Non-pigmented ciliary epithelial cell (primary cell): ENCODE measurements around the gene GIMAP2.

Experiments used
- DNase-seq: peaks from one replicate; pipeline ENCODE4 v3.0.0-alpha.2; 2010; ENCODE audit warnings: low read depth

GIMAP2 gene

GRCh38 chr7:150733482-150734095, 48.1 kb downstream of the GIMAP2 start:
- DNase-seq: no peak

DNA sequence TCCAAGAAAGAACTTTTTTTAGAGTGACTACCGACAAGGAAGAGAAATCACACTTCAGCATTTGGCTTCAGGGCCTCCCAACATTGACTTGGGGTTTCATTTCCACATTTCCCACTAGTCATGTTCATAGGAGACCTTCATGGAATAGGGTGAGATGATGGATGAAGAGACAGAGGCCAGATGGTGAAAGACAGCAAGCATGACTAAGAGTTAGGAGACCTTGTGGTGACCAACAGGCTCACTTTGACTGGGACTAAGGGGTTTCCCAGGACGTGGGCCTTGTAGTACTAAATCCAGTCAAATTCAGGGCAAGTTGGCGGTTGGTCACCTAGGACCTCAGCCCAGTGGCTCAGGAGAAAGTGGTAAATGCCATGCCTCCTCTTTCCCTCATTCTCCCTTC, 48.7 kb downstream of the GIMAP2 start:
- DNase-seq: no peak

GRCh38 chr7:150735596-150736358, 50.3 kb downstream of the GIMAP2 start:
- DNase-seq: no peak

DNA sequence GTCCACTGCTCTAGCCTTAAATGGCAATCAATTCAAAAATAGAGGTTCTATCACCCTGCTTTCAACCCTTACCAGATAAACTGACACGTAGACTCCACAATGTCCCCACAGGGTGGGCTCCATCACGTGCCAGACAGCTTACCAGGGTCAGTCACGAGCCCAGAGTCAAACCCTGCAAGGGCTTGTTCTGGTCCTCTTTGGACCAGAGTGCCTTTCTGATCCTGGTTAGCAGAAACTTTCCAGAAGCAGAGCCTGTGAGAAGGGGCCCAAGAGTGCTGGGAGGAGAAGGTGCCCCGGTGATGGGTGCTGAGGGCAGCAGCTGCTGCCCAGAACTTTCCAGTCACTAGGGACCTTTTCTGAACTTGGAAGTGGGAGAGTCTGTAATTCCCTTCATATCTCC, 51.4 kb downstream of the GIMAP2 start:
- no peak for DNase-seq

GRCh38 chr7:150737265-150738055, 52.0 kb downstream of the GIMAP2 start, which contains the start of gene GIMAP5:
GIMAP5 (plus strand) TSS chr7:150737418; CDS start chr7:150740885, 3,467 bp downstream.
- no peak for DNase-seq

GRCh38 chr7:150738092-150738491, 52.6 kb downstream of the GIMAP2 start:
- no peak for DNase-seq

- DNase-seq: no peak
These were observed 53.1 kb downstream of the GIMAP2 start for GRCh38 chr7:150738591-150739001.

DNA sequence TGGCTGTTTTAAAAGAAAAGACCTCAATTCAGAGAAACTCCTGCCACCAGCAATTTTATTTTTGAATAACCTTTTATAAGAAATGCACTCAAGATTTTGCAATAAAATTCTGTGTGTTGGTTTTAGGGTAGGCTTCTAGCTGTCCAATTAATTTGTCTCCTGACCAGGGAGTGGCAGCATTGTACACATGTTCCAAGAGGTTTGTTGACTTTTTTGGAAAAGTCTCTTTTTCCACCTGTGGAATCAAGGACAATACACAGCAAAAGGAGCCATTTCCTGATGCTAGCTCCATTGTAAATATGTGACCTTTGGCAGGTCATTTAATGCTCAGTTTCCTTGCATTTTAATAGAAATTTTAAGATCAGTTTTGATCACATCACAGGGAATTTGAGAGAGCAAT, 53.5 kb downstream of the GIMAP2 start:
- no peak for DNase-seq

DNA sequence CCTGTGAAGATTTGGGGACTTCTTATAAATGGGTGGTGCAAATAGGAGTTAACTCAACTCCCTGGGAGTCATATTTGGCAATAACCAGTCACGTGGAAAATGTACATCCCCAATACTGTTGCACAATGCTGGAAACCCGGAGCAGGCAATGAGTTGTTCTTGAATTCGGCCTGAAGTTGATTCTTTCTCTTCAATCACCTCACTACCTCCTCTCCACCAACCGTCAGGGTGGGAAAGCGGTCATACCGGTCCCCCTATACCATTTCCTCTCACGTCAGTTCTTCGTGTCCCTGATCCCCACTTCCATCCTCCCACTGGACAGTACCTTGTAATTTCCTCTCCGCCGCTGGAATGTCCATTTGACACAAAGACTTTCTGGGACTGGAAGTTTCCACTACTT, 54.5 kb downstream of the GIMAP2 start:
- no peak for DNase-seq

GRCh38 chr7:150742286-150742968, 56.9 kb downstream of the GIMAP2 start:
- no peak for DNase-seq
